A673 (cell line): ENCODE results near the gene FBXL17.

Experiments used
- EZH2 ChIP-seq: fragments of 200-600 bp; sonication (generic); IDR thresholded peaks from 2 replicates; pipeline ENCODE4 v1.6.1; 2017; ENCODE audit warnings: borderline replicate concordance, low read depth, mild to moderate bottlenecking, mixed read lengths, antibody characterized with exemption, low read length; ENCODE audit not compliant: poor library complexity, severe bottlenecking
- TF ChIP-seq, protein P1 (sequence below): fragments of 300-800, 200-600 bp; sonication (generic); conservative IDR thresholded peaks from 2 replicates; pipeline ENCODE4 v1.5.1; 2017; ENCODE audit warnings: low read depth, mild to moderate bottlenecking, antibody characterized with exemption, low read length, moderate library complexity, mixed read lengths

- TF ChIP-seq, protein P1, sequence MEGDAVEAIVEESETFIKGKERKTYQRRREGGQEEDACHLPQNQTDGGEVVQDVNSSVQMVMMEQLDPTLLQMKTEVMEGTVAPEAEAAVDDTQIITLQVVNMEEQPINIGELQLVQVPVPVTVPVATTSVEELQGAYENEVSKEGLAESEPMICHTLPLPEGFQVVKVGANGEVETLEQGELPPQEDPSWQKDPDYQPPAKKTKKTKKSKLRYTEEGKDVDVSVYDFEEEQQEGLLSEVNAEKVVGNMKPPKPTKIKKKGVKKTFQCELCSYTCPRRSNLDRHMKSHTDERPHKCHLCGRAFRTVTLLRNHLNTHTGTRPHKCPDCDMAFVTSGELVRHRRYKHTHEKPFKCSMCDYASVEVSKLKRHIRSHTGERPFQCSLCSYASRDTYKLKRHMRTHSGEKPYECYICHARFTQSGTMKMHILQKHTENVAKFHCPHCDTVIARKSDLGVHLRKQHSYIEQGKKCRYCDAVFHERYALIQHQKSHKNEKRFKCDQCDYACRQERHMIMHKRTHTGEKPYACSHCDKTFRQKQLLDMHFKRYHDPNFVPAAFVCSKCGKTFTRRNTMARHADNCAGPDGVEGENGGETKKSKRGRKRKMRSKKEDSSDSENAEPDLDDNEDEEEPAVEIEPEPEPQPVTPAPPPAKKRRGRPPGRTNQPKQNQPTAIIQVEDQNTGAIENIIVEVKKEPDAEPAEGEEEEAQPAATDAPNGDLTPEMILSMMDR = no peak
- no peak for TF ChIP-seq EZH2
These were observed 35.3 kb upstream of the FBXL17 start for GRCh38 chr5:108417166-108417670.
